ENCODE measurements around the gene NADSYN1.

NADSYN1 gene

GRCh38 chr11:71454470-71455113 is 1.6 kb downstream of the NADSYN1 start:
- Histone ChIP-seq H4K20me1 (ENCODE audit: insufficient read depth, low read length) (0 out of 2 replicates have a peak, but pooled peaks cover 11% of the 10 kb centered on the region), H3K79me2 (ENCODE audit: low read length) (peaks cover 25% of the 10 kb centered on the region), H3K27me3 (ENCODE audit: low read depth, low read length) (no peaks in the 10 kb centered on the region), H2AFZ (ENCODE audit: low read depth, low read length) (no peak overlapping the region), H3K9ac (ENCODE audit: low read length) (no peak overlapping the region), H3K4me3 (ENCODE audit: low read length) (no peak overlapping the region), H3K9me3 (ENCODE audit: insufficient read depth, low read length) (no peaks in the 10 kb centered on the region), H3K27ac (ENCODE audit: low read length) (no peak overlapping the region), H3K4me2 (ENCODE audit: low read length) (peak overlapping the region; percentile 85; the same call in 1 of the 2 replicates), H3K4me1 (ENCODE audit: low read length) (peaks cover 19% of the 10 kb centered on the region), H3K36me3 (replicated peaks; ENCODE audit: low read depth, low read length) (peaks cover 48% of the 10 kb centered on the region)
- peak; percentile 26; the same call in 1 of the 2 replicates for TF ChIP-seq CTCF (IDR thresholded peaks at IDR 0.05; ENCODE audit: low read depth, low read length)
- TF ChIP-seq EZH2phosphoT487 (IDR thresholded peaks at IDR 0.05; ENCODE audit: low read depth) = no peak

DNA sequence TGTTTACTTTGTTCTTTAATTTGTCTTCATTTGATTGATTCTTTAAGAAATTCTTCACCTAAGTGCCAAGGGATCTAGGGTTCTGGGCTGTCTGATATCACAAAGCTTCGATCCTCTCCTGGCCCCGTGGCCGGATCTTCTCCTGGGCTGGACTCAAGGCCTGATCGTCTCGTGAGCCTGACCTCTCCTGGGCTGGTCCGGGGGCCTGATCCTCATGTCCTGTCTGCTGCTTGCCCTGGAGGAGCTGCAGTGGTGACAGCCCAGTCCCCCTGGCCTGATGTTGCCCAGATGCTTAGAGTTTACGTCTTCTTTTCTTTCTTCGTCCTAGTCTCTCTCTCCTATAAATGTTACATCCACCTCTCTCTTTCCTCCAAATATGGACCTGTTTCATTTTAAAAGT is 3.3 kb downstream of the NADSYN1 start:
- no peak overlapping the region for H3K9ac ChIP-seq (ENCODE audit: low read length)
- H3K9me3 ChIP-seq (ENCODE audit: insufficient read depth, low read length) = no peaks in the 10 kb centered on the region
- 0 out of 2 replicates have a peak, but pooled peaks cover 11% of the 10 kb centered on the region for H4K20me1 ChIP-seq (ENCODE audit: insufficient read depth, low read length)
- no peak overlapping the region for H3K27ac ChIP-seq (ENCODE audit: low read length)
- peaks cover 17% of the 10 kb centered on the region for H3K79me2 ChIP-seq (ENCODE audit: low read length)
- no peak overlapping the region for H3K4me3 ChIP-seq (ENCODE audit: low read length)
- H3K4me2 ChIP-seq (ENCODE audit: low read length) = no peak overlapping the region
- no peak overlapping the region for H2AFZ ChIP-seq (ENCODE audit: low read depth, low read length)
- peaks cover 13% of the 10 kb centered on the region for H3K4me1 ChIP-seq (ENCODE audit: low read length)
- TF ChIP-seq EZH2phosphoT487 (IDR thresholded peaks at IDR 0.05; ENCODE audit: low read depth) (no peak), CTCF (IDR thresholded peaks at IDR 0.05; ENCODE audit: low read depth, low read length) (no peak)
- H3K27me3 ChIP-seq (ENCODE audit: low read depth, low read length) = no peaks in the 10 kb centered on the region
- peaks cover 62% of the 10 kb centered on the region for H3K36me3 ChIP-seq (replicated peaks; ENCODE audit: low read depth, low read length)

- no peak for TF ChIP-seq CTCF (IDR thresholded peaks at IDR 0.05; ENCODE audit: low read depth, low read length)
- TF ChIP-seq EZH2phosphoT487 (IDR thresholded peaks at IDR 0.05; ENCODE audit: low read depth) = no peak
- no peak overlapping the region for H3K4me3 ChIP-seq (ENCODE audit: low read length)
- no peaks in the 10 kb centered on the region for H3K9me3 ChIP-seq (ENCODE audit: insufficient read depth, low read length)
- H3K9ac ChIP-seq (ENCODE audit: low read length) = no peak overlapping the region
- no peak overlapping the region for H2AFZ ChIP-seq (ENCODE audit: low read depth, low read length)
- H3K27ac ChIP-seq (ENCODE audit: low read length) = no peak overlapping the region
- H3K27me3 ChIP-seq (ENCODE audit: low read depth, low read length) = no peaks in the 10 kb centered on the region
- peaks cover 17% of the 10 kb centered on the region for H3K79me2 ChIP-seq (ENCODE audit: low read length)
- H3K4me1 ChIP-seq (ENCODE audit: low read length) = peaks cover 13% of the 10 kb centered on the region
- H3K36me3 ChIP-seq (replicated peaks; ENCODE audit: low read depth, low read length) = peaks cover 58% of the 10 kb centered on the region
- no peak overlapping the region for H3K4me2 ChIP-seq (ENCODE audit: low read length)
- H4K20me1 ChIP-seq (ENCODE audit: insufficient read depth, low read length) = 0 out of 2 replicates have a peak, but pooled peaks cover 11% of the 10 kb centered on the region
Observed at GRCh38 chr11:71456831-71457230, 3.8 kb downstream of the NADSYN1 start.

- 0 out of 2 replicates have a peak, but pooled peaks cover 11% of the 10 kb centered on the region for H4K20me1 ChIP-seq (ENCODE audit: insufficient read depth, low read length)
- H3K4me1 ChIP-seq (ENCODE audit: low read length) = peaks cover 5% of the 10 kb centered on the region
- no peak overlapping the region for H3K27ac ChIP-seq (ENCODE audit: low read length)
- TF ChIP-seq EZH2phosphoT487 (IDR thresholded peaks at IDR 0.05; ENCODE audit: low read depth) = no peak
- TF ChIP-seq CTCF (IDR thresholded peaks at IDR 0.05; ENCODE audit: low read depth, low read length) = no peak
- H3K79me2 ChIP-seq (ENCODE audit: low read length) = peaks cover 14% of the 10 kb centered on the region
- no peak overlapping the region for H3K4me2 ChIP-seq (ENCODE audit: low read length)
- H3K4me3 ChIP-seq (ENCODE audit: low read length) = no peak overlapping the region
- H3K27me3 ChIP-seq (ENCODE audit: low read depth, low read length) = no peaks in the 10 kb centered on the region
- no peaks in the 10 kb centered on the region for H3K9me3 ChIP-seq (ENCODE audit: insufficient read depth, low read length)
- no peak overlapping the region for H2AFZ ChIP-seq (ENCODE audit: low read depth, low read length)
- H3K36me3 ChIP-seq (replicated peaks; ENCODE audit: low read depth, low read length) = peaks cover 54% of the 10 kb centered on the region
- H3K9ac ChIP-seq (ENCODE audit: low read length) = no peak overlapping the region
Observed at GRCh38 chr11:71458146-71459070, 5.4 kb downstream of the NADSYN1 start.
